HFFc6 (cell line): ENCODE data around the gene SHISA5. TPM values are rescaled to one million over a fixed set of nuclear protein-coding genes. Genes with fewer than 3 reads are reported as not detected.

Experiments used
- DNase-seq: peaks from one replicate; pipeline ENCODE4 v3.0.0-alpha.2; 2018
- H3K27ac Mint-ChIP-seq: 2 replicates; pipeline ENCODE4 v1.8.0; 2020; ENCODE audit warnings: mild to moderate bottlenecking, mixed read lengths
- H3K27me3 Mint-ChIP-seq: 2 replicates; pipeline ENCODE4 v1.8.0; 2021; ENCODE audit warnings: mild to moderate bottlenecking, moderate library complexity, mixed read lengths; ENCODE audit not compliant: insufficient read depth
- H3K36me3 Mint-ChIP-seq: 2 replicates; pipeline ENCODE4 v1.8.0; 2021; ENCODE audit warnings: low read depth, mixed read lengths
- H3K4me1 Mint-ChIP-seq: 2 replicates; pipeline ENCODE4 v1.8.0; 2020; ENCODE audit warnings: low read depth, mixed read lengths
- H3K4me3 Mint-ChIP-seq: 2 replicates; pipeline ENCODE4 v1.8.0; 2020; ENCODE audit warnings: mild to moderate bottlenecking, moderate library complexity, mixed read lengths
- H3K9me3 Mint-ChIP-seq: 2 replicates; pipeline ENCODE4 v1.8.0; 2020; ENCODE audit warnings: mild to moderate bottlenecking, mixed read lengths
- CTCF ChIP-seq: fragments of 200-600 bp; sonication (generic); IDR thresholded peaks from 2 replicates; pipeline ENCODE4 v1.5.0; 2021; ENCODE audit warnings: antibody characterized with exemption, mild to moderate bottlenecking
- total RNA-seq, 6 experiments: library from RNA; stranded (reverse); fragmentation: NEBNext Ultra II Directional; extraction: Animal tissue kit (Norgen Biotek cat#: 25700); gene quantifications; 2 replicates in 1 of 6; 3 replicates in 5 of 6; pipeline ENCODE4 v1.2.3, GENCODE V29; 2021

SHISA5 gene
- total RNA-seq, 6 experiments from 2014 or later = 266 to 286 (median 277) TPM

DNA sequence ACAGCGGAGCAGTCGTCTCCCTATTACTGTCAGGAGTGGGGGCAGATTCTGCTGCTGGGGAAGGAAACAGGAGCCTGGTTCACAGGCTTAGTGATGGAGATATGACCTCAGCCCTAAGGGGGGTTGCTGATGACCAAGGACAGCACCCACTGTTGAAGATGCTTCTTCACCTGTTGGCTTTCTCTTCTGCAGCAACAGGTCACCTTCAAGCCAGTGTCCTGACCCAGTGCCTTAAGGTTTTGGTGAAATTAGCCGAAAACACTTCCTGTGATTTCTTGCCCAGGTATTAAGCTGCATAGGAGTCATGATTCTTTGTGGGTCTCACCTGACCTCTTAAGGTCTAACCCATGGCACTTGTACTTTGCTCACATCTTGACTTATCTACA, 43.5 kb downstream of the SHISA5 start:
- Mint-ChIP-seq H3K36me3 (no peaks in the 10 kb centered on the region; the same call in 1 of the 2 replicates), H3K4me3 (no peak overlapping the region), H3K4me1 (peaks cover 7% of the 10 kb centered on the region), H3K9me3 (no peaks in the 10 kb centered on the region), H3K27me3 (no peaks in the 10 kb centered on the region), H3K27ac (no peak overlapping the region)
- no peak for TF ChIP-seq CTCF
- no peak for DNase-seq

DNA sequence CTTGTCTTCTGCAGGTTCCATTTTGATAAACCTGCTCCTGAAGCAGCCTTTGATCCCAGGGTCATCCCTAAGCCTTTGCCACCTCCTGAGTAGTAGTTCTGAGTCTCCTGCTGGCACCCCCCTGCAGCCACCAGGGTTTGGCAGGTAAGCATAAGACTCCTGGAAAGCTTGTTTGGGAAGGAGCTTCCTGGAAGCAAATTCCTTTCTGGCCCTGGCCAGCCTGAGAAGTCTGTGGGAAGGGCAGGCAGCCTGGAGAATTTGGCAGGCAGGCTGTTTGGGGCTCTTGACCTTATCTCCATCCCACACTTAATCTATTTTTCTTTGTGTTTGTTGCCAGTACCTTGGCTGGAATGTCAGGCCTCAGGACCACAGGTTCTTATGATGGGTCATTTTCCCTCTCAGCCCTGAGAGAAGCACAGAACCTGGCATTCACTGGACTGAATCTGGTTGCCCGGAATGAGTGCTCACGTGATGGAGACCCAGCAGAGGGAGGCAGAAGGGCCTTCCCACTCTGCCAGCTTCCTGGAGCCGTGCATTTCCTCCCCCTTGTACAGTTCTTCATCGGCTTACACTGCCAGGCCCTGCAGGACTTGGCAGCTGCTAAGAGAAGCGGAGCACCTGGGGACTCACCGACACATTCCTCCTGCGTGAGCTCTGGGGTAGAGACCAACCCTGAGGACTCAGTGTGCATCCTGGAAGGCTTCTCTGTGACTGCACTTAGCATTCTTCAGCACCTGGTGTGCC, 44.0 kb downstream of the SHISA5 start:
- Mint-ChIP-seq H3K4me3 (no peak overlapping the region), H3K9me3 (no peaks in the 10 kb centered on the region), H3K4me1 (peaks cover 1% of the 10 kb centered on the region), H3K27ac (no peak overlapping the region), H3K36me3 (peaks cover 4% of the 10 kb centered on the region; the same call in 1 of the 2 replicates), H3K27me3 (no peaks in the 10 kb centered on the region)
- no peak for DNase-seq
- no peak for TF ChIP-seq CTCF

DNA sequence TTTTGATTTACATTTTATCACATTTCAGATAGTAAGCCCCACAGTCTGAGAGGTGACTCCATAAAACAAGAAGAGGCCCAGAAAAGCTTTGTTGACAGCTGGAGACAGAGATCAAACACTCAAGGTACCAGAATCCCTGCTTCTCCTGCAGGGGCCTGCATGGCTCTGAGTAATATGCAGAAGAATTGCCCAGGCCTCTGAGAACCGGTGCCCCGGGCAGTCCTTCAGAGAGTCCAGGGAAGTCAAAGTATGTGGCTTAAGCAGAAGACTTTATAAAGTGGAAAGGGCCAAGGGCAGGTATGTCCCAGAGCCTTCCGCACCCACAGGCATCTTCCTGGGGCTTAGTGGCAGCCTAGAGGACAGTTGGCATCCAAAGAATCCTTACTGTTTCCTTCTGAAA, 44.6 kb downstream of the SHISA5 start:
- no peak overlapping the region for H3K4me3 Mint-ChIP-seq
- no peaks in the 10 kb centered on the region for H3K9me3 Mint-ChIP-seq
- no peak for DNase-seq
- no peak for TF ChIP-seq CTCF
- no peaks in the 10 kb centered on the region; the same call in 1 of the 2 replicates for H3K4me1 Mint-ChIP-seq
- H3K27me3 Mint-ChIP-seq = no peaks in the 10 kb centered on the region
- peaks cover 5% of the 10 kb centered on the region; the same call in 1 of the 2 replicates for H3K36me3 Mint-ChIP-seq
- no peak overlapping the region for H3K27ac Mint-ChIP-seq

- no peaks in the 10 kb centered on the region for H3K9me3 Mint-ChIP-seq
- no peak overlapping the region for H3K4me3 Mint-ChIP-seq
- TF ChIP-seq CTCF = no peak
- H3K27ac Mint-ChIP-seq = no peak overlapping the region
- no peak for DNase-seq
- H3K36me3 Mint-ChIP-seq = peaks cover 15% of the 10 kb centered on the region; the same call in 1 of the 2 replicates
- H3K4me1 Mint-ChIP-seq = no peaks in the 10 kb centered on the region; the same call in 1 of the 2 replicates
- no peaks in the 10 kb centered on the region for H3K27me3 Mint-ChIP-seq
Measured at GRCh38 chr3:48456456-48456855, 47.5 kb downstream of the SHISA5 start.

GRCh38 chr3:48451270-48451669, 52.7 kb downstream of the SHISA5 start:
- Mint-ChIP-seq H3K4me3 (no peak overlapping the region), H3K27me3 (peaks cover under 1% of the 10 kb centered on the region; the same call in 1 of the 2 replicates), H3K4me1 (peaks cover 23% of the 10 kb centered on the region), H3K36me3 (peaks cover 27% of the 10 kb centered on the region; the same call in 1 of the 2 replicates), H3K9me3 (no peaks in the 10 kb centered on the region), H3K27ac (no peak overlapping the region)
- TF ChIP-seq CTCF = no peak
- DNase-seq = no peak
